HG03135 (cell line): ENCODE results near the gene TNIP3.
"Not testable (repeated sequence)": the region's sequence is repeated elsewhere in the genome, so short reads cannot be mapped to it uniquely, and the experiment has no call there.

Experiments
- ATAC-seq: cut with Tn5 transposase; IDR thresholded peaks from one replicate; pipeline ENCODE4 v1.9.1; 2021; ENCODE audit warnings: mild to moderate bottlenecking, moderate library complexity; ENCODE audit not compliant: unreplicated experiment

TNIP3 gene, protein sequence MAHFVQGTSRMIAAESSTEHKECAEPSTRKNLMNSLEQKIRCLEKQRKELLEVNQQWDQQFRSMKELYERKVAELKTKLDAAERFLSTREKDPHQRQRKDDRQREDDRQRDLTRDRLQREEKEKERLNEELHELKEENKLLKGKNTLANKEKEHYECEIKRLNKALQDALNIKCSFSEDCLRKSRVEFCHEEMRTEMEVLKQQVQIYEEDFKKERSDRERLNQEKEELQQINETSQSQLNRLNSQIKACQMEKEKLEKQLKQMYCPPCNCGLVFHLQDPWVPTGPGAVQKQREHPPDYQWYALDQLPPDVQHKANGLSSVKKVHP

DNA sequence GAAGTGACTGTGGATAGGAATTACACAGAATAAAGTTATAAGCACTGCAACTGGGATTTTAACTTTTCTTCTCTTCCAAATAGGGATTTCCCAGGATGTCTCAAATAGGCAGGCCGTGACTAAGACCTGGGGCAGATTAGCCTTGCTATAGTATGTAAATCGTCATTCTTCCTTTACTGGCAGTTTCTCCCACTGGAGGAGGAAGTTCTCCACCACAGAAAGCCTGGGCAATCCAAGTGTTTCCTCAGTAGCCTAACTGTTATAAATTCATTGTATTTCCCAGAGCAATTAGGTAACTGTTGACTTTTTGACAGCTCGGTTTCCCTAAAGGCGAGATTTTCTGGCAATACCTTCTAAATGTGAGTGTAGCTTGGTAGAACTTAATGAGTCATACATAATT lies at the start of gene TNIP3:
Gene TNIP3, minus strand, starts transcription at position 31 of the 400 bp plus-strand sequence. CDS start 196 bp downstream, outside the sequence.
- ATAC-seq: no peak

DNA sequence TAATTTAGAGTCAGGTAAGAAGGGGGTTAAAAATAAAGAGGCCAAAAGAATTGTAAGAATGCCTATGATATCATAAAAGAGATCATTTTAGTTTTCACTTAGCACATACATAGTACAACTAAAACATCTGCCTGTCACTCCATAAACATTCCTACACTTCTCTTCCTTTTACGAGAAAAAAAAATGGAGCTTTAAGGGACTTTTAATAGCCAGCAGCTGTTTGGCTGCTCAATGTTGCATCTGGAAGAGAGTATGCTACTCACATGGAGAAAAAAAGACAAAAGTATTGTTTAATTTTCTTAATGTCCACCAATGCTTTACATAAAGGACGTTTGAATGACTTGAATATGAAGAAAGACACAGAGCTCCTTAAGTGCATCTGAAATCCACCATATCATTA lies 48.7 kb upstream of the TNIP3 start:
- ATAC-seq: no peak

DNA sequence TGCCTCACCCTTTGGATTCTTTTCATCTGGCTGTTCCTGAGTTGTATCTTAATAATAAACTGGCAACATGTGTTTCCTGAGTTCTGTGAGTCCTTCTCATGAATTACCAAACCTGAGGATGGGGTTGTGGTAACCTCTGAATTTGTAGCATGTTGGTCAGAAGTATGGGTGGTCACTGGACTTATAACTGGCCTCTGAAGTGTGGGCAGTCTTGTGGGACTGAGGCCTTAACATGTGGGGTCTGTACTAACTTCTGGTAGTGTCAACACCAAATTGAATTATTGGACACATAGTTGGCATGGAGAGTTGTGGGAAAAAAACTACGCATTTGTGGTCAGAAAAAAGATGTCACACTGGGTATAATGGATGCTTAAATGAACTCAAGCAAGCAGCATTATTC lies 45.0 kb upstream of the TNIP3 start:
- ATAC-seq: no peak

DNA sequence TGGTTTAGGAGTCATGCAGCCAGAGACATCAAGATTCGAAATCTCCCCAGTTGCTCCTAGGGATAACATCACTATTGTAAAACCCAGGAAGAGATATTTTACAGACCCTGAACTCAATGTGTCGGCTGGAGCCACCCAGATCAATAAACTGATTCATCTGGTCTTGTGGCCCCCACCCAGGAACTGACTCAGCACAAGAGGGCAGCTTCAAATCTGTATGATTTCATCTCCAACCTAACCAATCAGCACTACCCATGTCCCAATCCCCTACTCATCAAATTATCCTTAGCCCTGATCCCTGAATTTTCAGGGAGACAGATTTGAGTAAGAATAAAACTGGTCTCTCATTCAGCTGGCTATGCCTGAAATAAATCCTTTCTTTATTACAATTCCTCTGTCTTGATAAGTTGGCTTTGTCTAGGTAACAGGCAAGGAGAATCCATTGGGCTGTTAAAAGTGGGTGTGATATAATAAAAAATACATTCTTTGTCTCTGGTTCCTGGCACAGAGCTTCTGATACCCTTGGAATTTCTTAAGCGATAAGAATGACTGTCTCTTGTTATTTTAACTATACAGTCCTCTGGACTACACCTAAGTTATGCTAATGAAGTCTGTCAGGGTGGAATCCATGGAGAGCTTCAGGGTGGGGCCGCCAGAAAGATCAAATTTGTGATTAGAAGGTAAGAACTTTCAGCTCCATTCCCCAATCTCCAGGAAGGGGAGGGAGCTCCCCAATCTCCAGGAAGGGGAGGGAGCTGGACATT lies 44.3 kb upstream of the TNIP3 start:
- no peak for ATAC-seq

DNA sequence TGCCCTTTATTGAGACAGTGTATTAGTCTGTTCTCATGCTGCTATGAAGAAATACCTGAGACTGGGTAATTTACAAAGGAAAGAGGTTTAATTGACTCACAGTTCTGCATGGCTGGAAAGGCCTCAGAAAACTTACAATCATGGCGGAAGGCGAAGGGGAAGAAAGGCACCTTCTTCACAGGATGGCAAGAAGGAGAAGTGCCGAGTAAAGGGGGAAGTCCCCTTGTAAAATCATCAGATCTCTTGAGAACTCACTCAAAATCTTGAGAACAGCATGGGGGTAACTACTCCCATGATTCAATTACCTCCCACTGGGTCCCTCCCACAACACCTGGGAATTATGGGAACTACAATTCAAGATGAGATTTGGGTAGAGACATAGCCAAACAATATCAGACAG lies 41.7 kb upstream of the TNIP3 start:
- not testable (repeated sequence) for ATAC-seq

DNA sequence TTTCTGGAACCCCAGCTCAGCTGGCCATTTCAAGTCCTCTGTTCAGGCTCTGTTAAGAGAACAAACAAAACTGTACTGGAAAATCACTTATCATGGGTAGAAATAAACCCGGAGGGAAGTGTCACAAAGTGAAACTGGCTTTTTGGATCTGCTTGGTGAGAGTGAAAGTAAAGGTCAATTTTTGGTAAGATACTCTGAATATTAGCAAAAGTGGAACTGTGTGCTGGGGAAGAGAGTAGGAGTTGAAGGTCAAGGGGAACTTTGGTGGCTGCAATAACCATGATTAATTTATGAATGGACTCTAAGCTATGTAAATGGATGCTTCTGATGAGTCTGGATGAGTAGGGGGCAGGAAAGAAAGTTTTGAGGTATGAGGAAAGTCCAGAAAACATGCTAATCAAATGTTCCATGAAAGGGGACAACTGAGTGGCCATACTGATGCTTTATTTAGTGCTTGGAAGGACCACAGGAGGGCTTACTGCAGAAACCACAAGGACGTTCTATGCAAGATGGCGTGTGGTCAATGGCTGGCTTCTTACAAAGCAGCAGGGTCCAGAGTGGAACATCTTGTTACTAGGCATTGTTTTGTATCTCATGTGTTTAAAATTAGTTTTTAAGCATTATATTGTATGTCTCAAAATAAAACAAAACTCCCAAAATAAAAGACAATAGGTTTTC lies 36.8 kb upstream of the TNIP3 start:
- peak; percentile 83 for ATAC-seq

DNA sequence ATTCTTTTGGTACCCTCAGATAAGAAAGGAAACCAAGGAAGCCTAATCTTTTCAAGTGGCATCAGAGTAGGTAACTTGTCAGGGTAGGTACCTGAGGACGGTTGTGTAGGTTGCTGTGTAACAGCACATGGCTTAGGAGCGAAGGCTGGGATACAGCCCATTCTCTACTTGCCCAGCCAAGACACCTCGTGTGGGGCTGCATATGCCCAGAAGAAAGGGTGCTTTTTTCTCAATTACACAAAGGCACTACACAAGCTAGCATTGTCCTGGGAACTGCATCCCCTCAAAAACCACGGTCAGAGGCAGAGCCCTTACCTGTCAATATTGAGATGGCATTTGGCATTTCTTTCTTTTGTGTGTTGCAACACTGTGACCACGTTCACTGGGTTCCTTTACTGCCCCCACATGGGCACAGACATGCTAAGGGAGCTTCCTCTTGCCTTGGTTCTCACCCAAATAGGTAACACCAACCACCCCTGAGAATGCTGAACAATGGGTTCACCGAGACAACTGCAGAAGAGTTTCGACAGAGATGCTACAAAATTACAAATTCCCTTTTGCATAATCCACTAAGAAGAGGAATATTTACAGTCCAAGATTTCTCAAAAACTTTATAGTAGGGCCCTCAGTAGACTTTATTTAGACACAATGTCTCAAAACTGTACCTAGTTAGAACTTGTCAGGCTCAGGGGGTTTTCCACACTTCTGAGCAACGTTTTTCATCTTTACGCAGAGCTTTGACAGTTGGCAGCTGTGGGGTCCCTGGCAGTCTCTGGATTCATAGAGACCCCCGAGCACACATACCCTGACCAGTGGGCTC lies 35.8 kb upstream of the TNIP3 start:
- peak; percentile 69 for ATAC-seq

DNA sequence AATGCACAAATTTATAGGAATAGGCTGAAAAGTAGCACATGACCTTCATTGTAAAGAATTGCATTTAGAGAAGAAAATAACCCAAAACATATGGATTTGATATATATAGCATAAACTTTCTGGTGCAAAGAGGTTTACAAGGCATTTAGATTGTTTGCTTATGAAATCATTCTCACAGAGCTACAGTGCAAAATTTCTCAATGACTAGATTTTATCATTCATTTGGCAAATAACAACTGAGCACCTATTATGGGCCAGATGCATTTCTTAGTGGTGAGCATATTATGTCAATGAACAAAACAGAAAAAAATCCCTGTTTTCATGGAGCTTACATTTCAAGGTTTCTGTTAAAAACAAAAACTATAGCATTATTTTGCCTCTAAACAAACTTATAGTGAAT lies 34.1 kb upstream of the TNIP3 start:
- no peak for ATAC-seq

DNA sequence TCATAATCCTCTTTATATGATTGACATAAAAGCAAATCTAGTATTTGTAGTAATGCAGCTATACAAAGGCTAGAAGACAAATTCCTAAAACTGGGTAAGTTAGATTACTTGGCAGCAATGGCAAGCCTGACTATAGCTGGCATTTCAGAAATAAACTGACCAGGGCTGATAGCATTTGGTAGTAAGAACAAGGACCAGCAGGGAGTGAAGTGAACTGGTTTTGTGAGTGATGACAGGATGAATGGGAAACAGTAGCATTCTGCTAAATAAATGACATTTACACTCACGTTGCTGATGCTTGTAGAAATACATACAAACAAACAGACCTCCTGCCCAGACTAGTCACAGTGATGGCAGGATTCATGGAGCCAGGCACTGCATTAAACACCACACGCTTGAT lies 31.5 kb upstream of the TNIP3 start:
- no peak for ATAC-seq

DNA sequence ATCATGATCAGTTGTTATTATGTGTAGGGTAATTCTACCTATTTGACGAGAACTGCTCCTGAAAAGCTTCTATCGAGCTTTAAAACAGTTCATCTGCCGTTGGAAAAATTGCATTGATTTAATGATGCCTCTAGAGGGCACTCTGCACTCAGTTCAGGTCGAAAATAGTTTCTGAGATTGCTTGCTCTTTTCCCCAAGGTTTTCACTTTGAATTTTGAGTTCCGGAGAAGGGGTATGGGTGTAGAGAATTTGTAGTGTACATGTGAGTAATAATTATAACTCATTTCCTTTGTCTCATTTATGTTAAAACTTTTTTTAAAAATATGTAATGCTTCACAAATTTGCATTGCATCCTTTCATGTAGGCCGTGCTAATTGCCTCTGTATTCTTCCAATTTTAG lies 28.4 kb upstream of the TNIP3 start:
- no peak for ATAC-seq

DNA sequence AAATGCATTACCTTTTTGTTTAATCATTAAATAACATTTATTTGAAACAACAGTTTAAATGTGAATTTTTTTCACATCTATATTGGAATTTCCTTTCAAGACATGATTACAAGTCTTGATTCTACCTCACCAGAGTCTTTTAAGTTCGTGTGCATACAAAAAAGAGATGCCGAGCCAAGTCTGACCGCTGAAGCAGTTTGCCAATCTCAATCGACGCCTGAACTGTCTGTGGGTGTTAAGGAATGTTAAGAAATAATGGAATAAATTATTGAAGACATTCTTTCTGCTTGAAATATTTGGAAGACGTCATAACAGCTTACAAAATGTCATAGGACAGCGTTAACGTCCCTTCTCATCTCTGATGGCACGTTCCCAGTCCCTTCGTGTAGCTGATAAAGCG lies 27.9 kb upstream of the TNIP3 start:
- ATAC-seq: no peak

DNA sequence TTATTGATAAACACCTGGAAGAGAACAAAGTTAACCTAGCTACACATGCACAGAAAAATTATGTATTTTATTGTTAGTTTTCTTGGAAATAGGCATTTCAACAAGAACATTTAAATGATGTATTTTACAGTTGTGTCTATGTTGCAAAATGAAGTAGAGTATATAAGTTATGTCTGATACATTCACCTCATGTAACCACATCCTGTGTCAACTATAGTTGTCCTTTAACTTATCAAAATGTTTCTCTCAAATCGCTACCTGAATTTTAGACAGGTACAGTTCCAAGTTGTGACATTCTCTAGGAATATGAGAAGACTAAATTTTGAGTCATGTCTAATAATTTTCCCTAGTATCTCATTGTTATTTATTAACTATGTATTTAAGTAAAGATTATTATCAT lies 27.2 kb upstream of the TNIP3 start:
- no peak for ATAC-seq

DNA sequence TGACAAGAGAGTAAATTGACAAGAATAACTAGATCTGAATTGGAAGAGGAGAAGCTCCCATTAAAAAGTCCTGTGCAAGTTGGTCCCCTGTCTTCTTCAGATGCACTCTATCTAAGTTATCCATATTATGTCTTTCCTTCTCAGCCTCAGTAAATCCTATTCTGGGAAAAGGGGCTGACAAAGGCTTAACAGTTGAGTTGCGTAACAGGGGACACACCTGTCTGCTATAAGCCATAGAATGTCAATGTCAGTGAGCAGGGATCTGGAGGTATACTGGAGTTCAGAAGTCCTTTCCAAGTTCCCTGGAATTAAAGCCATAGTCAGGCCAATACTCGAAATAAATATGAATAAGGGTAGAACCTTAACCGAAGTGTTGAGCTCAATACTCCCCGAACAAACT lies 26.3 kb upstream of the TNIP3 start:
- ATAC-seq: no peak

DNA sequence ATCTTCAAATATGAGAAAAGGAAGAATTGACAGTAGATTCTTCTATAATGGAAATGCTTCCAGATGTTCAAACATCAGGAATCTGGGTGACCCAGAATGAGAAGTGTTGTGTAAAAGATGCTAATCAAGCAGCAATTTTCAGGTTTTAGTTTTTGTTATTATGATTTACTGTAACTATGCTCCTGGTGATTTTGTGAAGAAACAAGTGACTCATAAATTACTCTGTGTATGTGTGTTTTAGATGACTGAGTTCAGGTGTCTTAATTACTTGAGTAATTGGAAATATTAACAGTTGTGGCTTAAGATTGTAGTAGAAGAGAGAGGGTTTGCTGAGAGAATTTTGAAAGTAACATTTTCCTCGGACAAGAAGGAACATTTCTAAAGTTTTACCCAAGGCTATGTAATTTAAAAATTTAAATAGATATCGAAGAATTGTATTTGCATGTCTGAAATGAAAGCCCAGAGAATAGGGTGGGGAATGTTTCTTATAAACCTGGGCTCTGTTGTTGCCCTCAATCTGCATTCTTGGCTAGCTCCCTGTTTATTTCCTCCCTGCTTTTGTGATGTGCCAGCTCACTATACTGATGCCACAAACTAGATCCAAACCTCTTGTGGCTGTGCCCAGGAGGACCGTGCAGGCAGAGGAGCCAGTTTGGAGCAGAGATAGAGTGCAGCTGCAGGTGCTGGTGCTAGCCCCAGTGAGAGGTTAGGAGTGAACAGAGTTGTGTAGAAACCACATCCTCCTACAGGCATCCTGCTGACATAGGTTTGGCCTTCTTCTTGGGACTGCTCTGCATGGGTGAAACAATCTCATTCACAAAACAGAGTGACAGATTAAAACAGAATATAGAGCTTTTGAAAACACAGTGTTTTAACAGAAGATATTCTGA lies 25.4 kb upstream of the TNIP3 start:
- peak; percentile 85 for ATAC-seq

DNA sequence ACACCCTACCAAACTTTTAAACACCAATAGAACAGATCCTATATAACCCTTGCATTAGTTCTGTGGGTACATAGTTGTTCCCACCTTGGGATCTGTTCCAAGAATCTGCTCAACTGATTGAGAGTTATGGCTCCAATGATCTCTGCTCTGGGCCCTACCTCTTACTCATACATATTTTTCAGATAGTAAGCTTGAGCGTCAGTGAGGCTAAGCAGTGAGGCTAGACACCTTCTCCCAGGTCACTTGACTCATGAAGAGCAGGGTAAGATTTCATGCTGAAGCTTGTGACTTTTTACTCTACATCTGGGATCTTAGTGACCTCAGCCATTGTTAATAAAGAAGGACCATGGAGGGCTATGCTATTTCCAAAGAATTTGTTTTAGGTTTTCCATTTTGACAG lies 23.1 kb upstream of the TNIP3 start:
- no peak for ATAC-seq

DNA sequence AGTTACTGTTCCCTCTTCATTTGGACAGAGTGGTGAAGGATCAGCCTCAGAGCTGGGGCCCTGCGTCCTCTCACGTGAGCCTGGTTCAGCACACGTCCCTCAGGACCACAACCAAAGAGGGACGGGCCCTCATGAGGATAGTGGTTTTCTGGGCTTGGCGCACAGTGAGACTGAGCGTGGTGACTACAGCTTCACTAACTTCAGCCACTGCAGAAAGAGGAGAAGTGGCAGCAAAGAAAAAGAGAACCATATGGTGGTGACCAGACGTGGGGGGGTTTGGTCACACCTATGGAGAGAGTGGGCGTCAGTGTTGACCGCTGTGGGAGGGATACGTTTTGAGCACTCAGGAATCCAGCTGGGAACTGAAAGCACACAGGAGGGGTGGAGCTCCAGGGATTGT lies 21.8 kb upstream of the TNIP3 start:
- ATAC-seq: peak; percentile 49

DNA sequence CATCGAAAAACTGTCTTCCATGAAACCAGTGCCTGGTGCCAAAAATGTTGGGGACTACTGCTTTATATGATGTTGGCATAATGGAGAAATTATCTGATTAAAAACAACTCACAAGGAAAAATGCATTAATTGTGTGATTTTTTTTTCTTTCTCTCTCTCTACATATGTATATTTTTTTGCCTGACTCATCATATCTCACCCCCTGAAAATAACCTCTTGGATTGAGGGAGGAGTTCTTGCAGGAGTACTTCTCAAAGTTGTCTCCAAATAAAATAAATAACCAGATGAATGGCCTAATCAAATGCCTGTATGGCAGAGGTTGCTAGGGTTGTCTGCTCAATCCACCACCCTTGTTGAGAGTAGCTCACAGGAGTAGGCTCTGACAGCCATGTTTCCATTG lies 19.9 kb upstream of the TNIP3 start:
- ATAC-seq: no peak

DNA sequence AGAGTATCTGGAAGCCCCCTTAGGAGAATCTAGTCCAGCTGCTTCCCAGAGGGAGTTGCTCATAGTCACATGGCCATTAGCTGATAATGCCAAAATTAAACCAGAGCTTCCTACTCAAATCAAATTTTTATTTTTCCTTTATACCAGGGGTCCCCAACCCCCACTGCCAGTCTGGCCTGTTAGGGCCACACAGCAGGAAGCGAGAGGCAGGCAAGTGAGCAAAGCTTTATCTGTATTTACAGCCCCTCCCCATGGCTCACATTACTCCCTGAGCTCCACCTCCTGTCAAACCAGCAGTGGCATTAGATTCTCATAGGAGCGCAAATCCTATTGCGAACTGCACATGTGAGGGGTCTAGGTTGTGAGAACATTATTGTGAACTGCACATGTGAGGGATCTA lies 19.2 kb upstream of the TNIP3 start:
- ATAC-seq: no peak

DNA sequence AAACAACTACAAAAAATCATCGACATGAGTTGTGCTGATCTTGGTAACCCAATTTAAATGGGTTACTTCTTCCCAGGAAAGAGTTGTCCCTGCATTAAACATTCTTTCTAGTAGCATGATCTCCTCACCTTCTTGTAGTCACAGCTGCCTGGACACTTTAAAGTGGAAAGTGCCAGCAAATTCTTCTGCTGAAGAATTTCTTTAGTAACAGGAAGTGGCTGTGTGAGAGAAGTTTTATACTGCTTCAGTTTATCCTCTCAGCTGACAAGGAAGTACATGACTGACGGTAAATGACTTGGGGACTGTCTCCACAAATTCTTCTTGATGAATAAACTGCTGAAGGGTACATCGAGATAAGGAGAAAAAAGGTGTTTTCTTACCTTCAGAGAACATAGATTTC lies 18.2 kb upstream of the TNIP3 start:
- ATAC-seq: no peak

DNA sequence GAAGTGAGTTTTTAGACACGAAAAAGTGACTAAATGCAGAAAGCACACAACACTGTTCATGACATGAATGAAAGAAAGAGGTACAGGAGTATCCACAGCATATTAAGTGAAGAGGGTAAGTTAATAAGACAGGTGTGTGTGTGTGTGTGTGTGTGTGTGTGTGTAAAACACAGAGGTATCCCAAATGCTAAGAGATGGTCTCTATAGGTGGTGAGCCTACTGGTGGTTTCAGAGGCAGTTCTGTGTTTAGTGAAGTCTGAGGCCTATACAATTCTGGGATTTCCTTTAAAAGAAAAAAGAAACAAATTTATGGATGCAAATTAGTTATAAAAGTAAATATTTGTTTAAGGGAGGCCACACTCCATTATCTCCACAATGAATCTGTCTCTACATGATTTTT lies 17.4 kb upstream of the TNIP3 start:
- no peak for ATAC-seq
